ENCODE measurements around the gene CNTNAP2.
"Not testable (repeated sequence)": the region's sequence is repeated elsewhere in the genome, so short reads cannot be mapped to it uniquely, and the experiment has no call there.

Gene CNTNAP2

DNA sequence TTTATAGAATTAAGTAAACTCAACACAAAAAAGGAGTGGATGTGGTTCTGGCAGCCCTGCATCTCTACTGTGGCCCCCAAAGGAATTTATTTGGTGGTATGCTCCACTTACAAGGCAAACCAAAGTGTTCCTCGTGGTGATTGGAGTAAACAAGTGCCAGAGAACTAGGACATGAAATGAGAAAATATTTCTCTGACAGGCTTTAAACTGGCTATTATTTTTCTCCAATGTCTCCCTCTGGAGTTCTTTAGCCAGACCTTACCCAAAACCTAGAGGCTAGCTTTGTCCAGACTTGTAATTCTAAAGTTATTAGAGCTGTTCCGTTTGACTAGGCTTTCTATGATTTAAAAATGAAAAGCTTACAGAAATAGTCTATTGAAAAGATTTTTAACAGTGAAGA is 990.1 kb downstream of the CNTNAP2 start:
- DNase-seq, result no peak
- Mint-ChIP-seq H3K4me3 (no peak overlapping the region), H3K9me3 (peaks cover 2 to 18% of the 10 kb centered on the region in 2 donors), H3K27me3 (no peaks in the 10 kb centered on the region), H3K27ac (no peak overlapping the region), H3K36me3 (ENCODE audit: insufficient read depth) (no peaks in the 10 kb centered on the region), H3K4me1 (ENCODE audit: low read depth in 2 of 2) (no peaks in the 10 kb centered on the region)
- no peak for ATAC-seq (replicated peaks)

DNA sequence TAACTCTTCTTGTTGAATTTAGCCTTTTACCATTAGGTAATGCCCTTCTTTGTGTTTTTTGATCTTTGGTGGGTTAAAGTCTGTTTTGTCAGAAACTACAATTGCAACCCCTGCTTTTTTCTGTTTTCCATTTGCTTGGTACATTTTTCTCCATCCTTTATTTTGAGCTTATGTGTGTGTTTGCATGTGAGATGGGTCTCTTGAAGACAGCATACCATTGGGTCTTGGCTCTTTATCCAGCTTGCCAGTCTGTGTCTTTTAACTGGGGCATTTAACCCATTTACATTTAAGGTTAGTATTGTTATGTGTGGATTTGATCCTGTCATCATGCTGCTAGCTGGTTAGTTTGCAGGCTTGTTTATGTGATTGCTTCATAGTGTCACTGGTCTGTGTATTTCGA is 997.9 kb downstream of the CNTNAP2 start:
- H3K4me3 Mint-ChIP-seq; DNase-seq; H3K27ac Mint-ChIP-seq; H3K4me1 Mint-ChIP-seq (ENCODE audit: low read depth in 2 of 2); H3K27me3 Mint-ChIP-seq; H3K36me3 Mint-ChIP-seq (ENCODE audit: insufficient read depth); ATAC-seq (replicated peaks): not testable (repeated sequence)
- peaks cover 13 to 23% of the 10 kb centered on the region in 2 donors for H3K9me3 Mint-ChIP-seq

DNA sequence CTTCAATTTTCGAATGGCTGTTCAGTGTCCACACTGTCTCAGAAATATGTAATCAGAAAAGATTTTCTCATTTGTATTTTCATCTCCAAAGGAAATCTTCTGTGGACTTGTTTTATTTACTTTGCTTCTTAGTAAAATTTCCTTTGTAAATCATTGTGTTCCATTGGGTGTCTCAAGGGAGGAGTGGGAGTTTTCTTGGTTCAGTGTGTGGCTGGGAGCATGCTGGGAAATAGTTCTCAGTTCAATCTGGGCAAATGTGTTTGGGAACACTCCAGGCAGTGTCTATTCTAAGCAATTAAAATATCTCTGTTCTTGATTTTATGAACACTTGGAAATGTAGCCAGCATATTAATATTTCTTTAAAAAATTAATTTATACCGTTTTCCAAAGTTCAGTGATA is 1019.8 kb downstream of the CNTNAP2 start:
- H3K27ac Mint-ChIP-seq, result no peak overlapping the region
- no peak overlapping the region for H3K4me3 Mint-ChIP-seq
- H3K27me3 Mint-ChIP-seq, result no peaks in the 10 kb centered on the region

DNA sequence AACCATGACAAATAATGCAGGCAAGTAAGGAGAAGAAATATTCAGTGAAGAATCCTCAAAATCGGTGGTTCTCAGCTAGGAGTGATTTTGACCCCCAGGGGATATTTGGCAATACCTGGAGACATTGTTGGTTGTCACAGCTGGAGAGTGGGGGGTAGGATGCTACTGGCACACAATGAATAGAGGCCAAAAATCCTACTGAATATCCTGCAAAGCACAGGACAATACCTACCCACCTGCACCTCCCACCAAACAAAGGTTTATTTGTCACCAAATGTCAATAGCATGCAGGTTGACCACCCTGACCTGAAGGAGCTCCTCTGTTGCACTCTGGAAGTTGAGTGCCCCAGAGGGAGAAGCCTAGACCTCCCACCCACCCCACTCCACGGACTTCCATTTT is 1028.6 kb downstream of the CNTNAP2 start:
- Mint-ChIP-seq H3K4me1 (ENCODE audit: low read depth in 2 of 2) (no peaks in the 10 kb centered on the region), H3K27me3 (no peaks in the 10 kb centered on the region), H3K27ac (no peak overlapping the region), H3K9me3 (peaks cover 7 to 23% of the 10 kb centered on the region in 2 donors), H3K36me3 (ENCODE audit: insufficient read depth) (peaks cover 4% of the 10 kb centered on the region), H3K4me3 (no peak overlapping the region)
- DNase-seq (no peak), ATAC-seq (replicated peaks) (no peak)

More for the DNA sequence above, 1019.8 kb downstream of the CNTNAP2 start:
- DNase-seq (no peak), ATAC-seq (replicated peaks) (no peak)
- H3K36me3 Mint-ChIP-seq (ENCODE audit: insufficient read depth), result no peaks in the 10 kb centered on the region
- H3K9me3 Mint-ChIP-seq, result peaks cover 8 to 14% of the 10 kb centered on the region in 2 donors
- no peaks in the 10 kb centered on the region for H3K4me1 Mint-ChIP-seq (ENCODE audit: low read depth in 2 of 2)

DNA sequence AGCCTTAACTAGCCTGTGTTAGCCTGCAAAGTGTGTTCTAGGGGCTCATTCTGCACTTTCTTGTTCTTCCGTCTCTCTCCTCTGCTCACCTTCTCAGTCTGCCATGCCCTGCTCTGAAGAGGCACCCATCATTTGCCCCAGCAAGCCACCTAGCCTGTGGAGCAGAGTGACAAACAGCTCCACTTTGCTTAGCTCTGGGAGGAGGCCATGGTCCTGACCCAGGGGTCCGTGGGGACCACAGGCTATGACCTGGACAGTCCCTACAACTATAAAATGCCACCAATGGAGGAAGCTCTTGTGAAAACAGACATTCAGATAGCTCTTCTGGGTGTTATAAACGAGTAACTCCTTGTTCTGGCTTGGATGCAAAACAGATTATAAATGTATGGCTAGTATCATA is 1029.6 kb downstream of the CNTNAP2 start:
- H3K36me3 Mint-ChIP-seq (ENCODE audit: insufficient read depth), result peaks cover 4% of the 10 kb centered on the region
- no peak overlapping the region for H3K27ac Mint-ChIP-seq
- H3K4me1 Mint-ChIP-seq (ENCODE audit: low read depth in 2 of 2), result no peaks in the 10 kb centered on the region
- no peaks in the 10 kb centered on the region for H3K27me3 Mint-ChIP-seq
- H3K9me3 Mint-ChIP-seq, result peaks cover 5 to 19% of the 10 kb centered on the region in 2 donors
- no peak overlapping the region for H3K4me3 Mint-ChIP-seq
- DNase-seq, result no peak
- no peak for ATAC-seq (replicated peaks)

DNA sequence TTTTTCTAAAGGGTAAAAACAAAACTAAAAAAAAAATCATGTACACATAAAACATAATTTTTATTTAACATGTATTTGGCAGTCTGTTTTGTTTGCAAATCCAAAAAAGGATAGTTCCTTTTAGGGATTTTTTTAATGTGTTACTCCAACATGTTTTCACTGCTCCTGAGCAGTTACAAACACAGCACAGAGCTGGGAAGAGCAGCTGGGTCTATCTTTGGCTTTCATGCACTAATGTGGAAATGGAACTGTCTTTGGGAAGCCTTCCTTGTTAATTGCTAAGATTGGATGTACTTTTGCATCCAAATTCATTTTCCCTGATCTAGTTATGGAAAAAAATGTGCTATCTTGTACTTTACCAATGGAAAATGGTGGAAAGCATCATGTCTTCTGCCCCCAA is 1035.1 kb downstream of the CNTNAP2 start:
- H3K36me3 Mint-ChIP-seq (ENCODE audit: insufficient read depth), result no peaks in the 10 kb centered on the region
- ATAC-seq (replicated peaks) (no peak), DNase-seq (no peak)
- H3K4me1 Mint-ChIP-seq (ENCODE audit: low read depth in 2 of 2), result no peaks in the 10 kb centered on the region
- H3K27ac Mint-ChIP-seq, result no peak overlapping the region
- no peak overlapping the region for H3K4me3 Mint-ChIP-seq
- peaks cover 21 to 26% of the 10 kb centered on the region in 2 donors for H3K9me3 Mint-ChIP-seq
- H3K27me3 Mint-ChIP-seq, result no peaks in the 10 kb centered on the region

DNA sequence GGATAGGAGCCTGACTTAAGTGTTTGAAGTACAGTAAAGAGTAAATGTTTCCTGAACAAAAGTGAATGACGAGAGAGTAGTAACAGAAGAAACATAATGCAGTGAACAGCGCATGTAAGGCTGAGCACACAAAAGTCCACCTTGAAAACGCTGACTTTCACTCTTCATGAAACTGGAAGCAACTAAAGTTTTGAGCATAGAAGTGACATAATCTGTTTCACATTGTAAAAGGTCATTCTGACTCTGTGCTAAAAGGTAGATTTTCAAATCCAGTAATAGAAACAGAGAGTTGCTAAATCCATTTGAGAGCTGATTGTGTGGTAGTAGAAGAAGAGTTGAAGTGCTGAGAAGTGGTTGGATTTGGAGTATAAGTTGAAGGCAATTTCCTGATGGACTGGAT is 1037.0 kb downstream of the CNTNAP2 start:
- no peaks in the 10 kb centered on the region for H3K36me3 Mint-ChIP-seq (ENCODE audit: insufficient read depth)
- H3K27me3 Mint-ChIP-seq, result no peaks in the 10 kb centered on the region
- ATAC-seq (replicated peaks) (no peak), DNase-seq (no peak)
- H3K9me3 Mint-ChIP-seq, result peaks cover 21 to 26% of the 10 kb centered on the region in 2 donors
- no peak overlapping the region for H3K27ac Mint-ChIP-seq
- H3K4me3 Mint-ChIP-seq, result no peak overlapping the region
- H3K4me1 Mint-ChIP-seq (ENCODE audit: low read depth in 2 of 2), result no peaks in the 10 kb centered on the region

DNA sequence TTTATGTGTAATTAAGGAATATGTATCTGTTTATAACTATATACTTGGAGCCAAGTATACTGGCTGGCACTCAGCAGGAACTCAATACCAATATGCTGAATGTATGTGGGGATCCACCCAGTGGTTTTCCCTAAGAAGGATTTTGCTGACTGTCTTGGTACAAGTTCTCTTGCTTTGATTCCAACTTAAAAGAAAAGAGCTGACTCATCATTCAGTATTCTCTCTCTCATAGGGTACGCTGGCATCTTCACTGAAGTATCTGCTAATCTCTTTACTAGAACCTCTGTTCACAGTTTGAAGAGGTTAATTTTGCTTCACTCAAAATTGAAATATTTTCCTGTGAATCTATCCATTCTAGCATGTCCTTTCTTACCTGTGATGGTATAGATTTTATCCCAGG is 1044.8 kb downstream of the CNTNAP2 start:
- DNase-seq (no peak), ATAC-seq (replicated peaks) (no peak)
- no peak overlapping the region for H3K27ac Mint-ChIP-seq
- no peaks in the 10 kb centered on the region for H3K36me3 Mint-ChIP-seq (ENCODE audit: insufficient read depth)
- H3K4me1 Mint-ChIP-seq (ENCODE audit: low read depth in 2 of 2), result no peaks in the 10 kb centered on the region
- peaks cover 0 to 9% of the 10 kb centered on the region in 2 donors for H3K9me3 Mint-ChIP-seq
- no peaks in the 10 kb centered on the region for H3K27me3 Mint-ChIP-seq
- H3K4me3 Mint-ChIP-seq, result no peak overlapping the region

DNA sequence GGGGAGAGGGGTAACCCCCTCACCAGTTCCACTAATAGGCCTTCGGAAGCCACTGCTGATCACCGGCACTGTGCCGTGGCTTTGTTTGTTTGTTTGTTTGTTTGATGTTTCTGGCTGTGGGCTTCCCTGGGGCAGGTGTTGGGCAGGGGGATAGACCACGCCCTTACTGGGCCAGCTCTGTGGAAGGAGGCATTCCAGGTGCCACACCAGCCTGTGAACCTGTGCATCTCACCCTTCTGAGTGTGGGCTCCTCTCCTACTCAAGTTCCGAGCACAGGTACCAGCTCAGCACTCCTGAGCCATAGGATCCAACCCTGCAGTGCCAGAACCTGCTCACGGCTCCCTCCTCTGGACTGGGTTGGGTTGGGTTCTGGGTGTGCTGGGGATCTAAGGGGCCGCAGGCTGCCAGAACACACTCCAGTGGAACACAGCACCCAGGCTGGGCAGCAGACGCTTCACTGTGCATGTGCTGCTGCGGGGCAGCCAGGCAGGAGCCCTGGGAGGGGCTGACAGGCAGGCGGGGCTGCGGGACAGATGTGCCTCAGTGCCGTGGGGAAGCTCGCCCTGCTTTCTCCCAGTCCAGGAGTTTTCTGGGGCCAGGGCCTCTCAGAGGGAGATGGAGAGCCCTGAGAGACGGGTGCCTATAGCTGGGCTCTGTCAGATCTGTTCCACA is 1053.9 kb downstream of the CNTNAP2 start:
- Mint-ChIP-seq H3K4me1 (ENCODE audit: low read depth in 2 of 2) (no peaks in the 10 kb centered on the region), H3K27ac (no peak overlapping the region), H3K36me3 (ENCODE audit: insufficient read depth) (no peaks in the 10 kb centered on the region), H3K9me3 (peaks cover 0 to 11% of the 10 kb centered on the region in 2 donors), H3K27me3 (no peaks in the 10 kb centered on the region), H3K4me3 (no peak overlapping the region)
- DNase-seq (no peak), ATAC-seq (replicated peaks) (no peak)

DNA sequence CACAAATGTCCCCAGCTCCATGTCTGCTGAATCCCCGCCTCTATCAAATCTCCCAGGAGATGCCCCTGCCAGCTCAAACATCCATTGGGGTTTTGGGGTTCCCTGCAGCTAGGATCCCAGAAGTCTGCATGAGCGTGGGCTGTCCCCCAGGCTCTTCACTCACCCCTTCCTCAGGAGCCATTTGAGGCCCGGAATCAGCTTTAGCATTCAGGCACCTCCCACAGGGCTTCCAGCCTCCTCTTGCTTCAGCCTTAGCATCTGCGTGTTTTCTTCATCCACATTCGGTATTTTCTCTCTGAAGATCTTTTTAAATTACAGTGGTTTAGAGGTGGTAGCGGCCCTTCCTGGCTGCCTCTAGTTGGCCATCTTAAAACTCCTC is 1054.4 kb downstream of the CNTNAP2 start:
- ATAC-seq (replicated peaks), result no peak
- Mint-ChIP-seq H3K36me3 (ENCODE audit: insufficient read depth) (no peaks in the 10 kb centered on the region), H3K4me1 (ENCODE audit: low read depth in 2 of 2) (no peaks in the 10 kb centered on the region), H3K9me3 (peaks cover 0 to 10% of the 10 kb centered on the region in 2 donors), H3K27ac (no peak overlapping the region), H3K27me3 (no peaks in the 10 kb centered on the region), H3K4me3 (no peak overlapping the region)
- DNase-seq, result no peak

DNA sequence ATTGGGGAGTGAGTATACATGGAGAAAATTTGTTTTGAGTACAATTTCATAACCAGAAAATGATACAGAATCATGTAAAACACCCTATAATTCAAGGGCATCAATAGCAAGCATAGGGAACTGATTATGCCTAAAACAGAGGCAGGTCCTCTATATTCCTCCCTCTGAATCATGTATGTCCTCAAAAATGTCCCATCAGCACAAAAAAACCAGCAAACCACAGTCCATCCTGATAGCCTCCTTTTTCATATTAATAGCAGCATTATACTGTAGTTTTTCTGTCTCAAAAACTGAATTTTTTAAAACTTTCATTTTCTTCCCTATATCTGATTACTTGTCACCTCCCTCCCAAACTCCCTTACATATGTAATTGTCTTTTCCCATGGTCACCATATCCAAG is 1057.3 kb downstream of the CNTNAP2 start:
- ATAC-seq (replicated peaks) (no peak), DNase-seq (no peak)
- H3K4me1 Mint-ChIP-seq (ENCODE audit: low read depth in 2 of 2), result no peaks in the 10 kb centered on the region
- H3K27me3 Mint-ChIP-seq, result no peaks in the 10 kb centered on the region
- H3K27ac Mint-ChIP-seq, result no peak overlapping the region
- H3K4me3 Mint-ChIP-seq, result no peak overlapping the region
- H3K36me3 Mint-ChIP-seq (ENCODE audit: insufficient read depth), result no peaks in the 10 kb centered on the region
- H3K9me3 Mint-ChIP-seq, result peaks cover 0 to 8% of the 10 kb centered on the region in 2 donors

DNA sequence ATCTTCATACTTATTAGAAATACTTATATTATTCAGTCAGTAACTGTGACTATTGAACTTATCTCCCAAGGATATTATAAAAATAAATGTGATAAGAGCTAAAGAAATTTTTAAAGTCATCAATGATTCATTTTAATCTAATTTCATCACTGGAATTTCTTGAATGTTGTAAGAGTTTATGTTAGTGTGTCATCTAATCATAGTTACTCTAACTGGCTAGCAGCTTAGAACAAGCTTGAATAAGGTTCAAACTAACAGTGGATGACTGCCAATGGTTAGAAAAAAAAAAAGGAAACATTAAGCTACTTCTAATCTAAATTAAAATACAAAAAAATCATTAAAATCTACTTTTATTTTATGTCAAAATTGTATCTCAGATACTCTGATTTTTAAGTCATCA is 1066.3 kb downstream of the CNTNAP2 start:
- peaks cover 6% of the 10 kb centered on the region for H3K36me3 Mint-ChIP-seq (ENCODE audit: insufficient read depth)
- no peaks in the 10 kb centered on the region for H3K27me3 Mint-ChIP-seq
- no peak for ATAC-seq (replicated peaks)
- no peaks in the 10 kb centered on the region for H3K4me1 Mint-ChIP-seq (ENCODE audit: low read depth in 2 of 2)
- peaks cover 12 to 26% of the 10 kb centered on the region in 2 donors for H3K9me3 Mint-ChIP-seq
- H3K27ac Mint-ChIP-seq, result no peak overlapping the region
- DNase-seq, result no peak
- no peak overlapping the region for H3K4me3 Mint-ChIP-seq

DNA sequence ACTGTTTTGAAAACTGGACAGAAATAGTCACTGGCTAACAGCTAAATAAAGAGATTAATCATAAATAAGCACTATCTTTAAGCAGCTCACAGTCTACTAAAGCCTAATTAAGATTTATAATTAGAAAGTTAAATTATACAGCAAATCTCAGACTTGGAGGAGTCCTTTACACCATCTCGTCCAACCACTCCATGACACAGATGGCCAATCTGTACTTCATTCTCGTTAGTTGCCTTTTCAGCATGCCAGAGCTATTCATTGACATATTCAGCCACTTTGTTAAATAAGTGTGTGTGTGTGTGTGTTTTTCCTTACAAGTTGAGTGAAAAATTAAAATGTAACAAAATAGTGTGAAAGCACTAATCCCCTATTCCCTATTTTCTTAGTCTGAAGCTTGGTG is 1066.7 kb downstream of the CNTNAP2 start:
- no peaks in the 10 kb centered on the region for H3K27me3 Mint-ChIP-seq
- DNase-seq, result no peak
- no peak overlapping the region for H3K27ac Mint-ChIP-seq
- no peak overlapping the region for H3K4me3 Mint-ChIP-seq
- H3K9me3 Mint-ChIP-seq, result peaks cover 12 to 30% of the 10 kb centered on the region in 2 donors
- H3K4me1 Mint-ChIP-seq (ENCODE audit: low read depth in 2 of 2), result no peaks in the 10 kb centered on the region
- ATAC-seq (replicated peaks), result no peak
- H3K36me3 Mint-ChIP-seq (ENCODE audit: insufficient read depth), result peaks cover 6% of the 10 kb centered on the region

DNA sequence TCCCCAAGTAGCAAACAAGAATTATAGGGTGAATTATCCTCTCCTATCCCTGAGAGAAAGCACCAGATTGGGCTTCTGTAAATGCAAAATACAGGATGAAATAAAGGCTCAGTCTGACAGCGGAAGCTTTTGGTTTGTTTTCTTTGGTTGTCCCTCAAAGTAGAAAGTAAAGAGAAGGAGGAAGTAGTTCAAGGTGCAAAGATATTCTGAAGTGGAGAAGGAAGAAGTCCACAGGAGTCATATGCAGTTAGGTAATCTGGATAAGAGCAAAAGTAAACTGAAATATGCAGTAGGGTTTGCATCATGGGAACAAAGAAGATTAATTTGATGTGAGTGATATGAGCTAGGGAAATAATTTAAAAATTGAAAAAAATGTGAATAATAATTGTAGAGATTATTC is 1071.9 kb downstream of the CNTNAP2 start:
- Mint-ChIP-seq H3K27me3 (no peaks in the 10 kb centered on the region), H3K9me3 (peaks cover 8 to 34% of the 10 kb centered on the region in 2 donors), H3K27ac (no peak overlapping the region), H3K4me1 (ENCODE audit: low read depth in 2 of 2) (no peaks in the 10 kb centered on the region), H3K4me3 (no peak overlapping the region), H3K36me3 (ENCODE audit: insufficient read depth) (peaks cover 4% of the 10 kb centered on the region)
- DNase-seq (no peak), ATAC-seq (replicated peaks) (no peak)

DNA sequence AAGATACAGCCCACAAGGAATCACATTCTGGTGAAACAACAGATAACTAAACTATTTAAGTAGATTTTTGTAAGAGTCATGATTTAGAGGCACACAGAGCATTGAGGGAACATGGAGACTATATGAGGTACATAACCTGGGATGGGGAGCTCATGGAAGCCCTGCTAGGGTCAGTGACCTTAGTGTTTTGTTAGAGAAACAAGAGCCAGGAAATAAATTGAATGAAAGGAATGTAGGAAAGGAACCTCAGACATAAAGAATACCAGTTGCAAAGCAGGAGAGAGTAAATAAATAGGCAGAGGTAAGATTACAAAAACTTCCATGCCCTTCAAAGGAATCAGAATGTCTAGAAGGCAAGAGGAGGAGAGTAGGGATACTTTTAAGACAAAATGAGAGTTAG is 1076.9 kb downstream of the CNTNAP2 start:
- Mint-ChIP-seq H3K9me3 (peaks cover 4 to 10% of the 10 kb centered on the region in 2 donors), H3K4me1 (ENCODE audit: low read depth in 2 of 2) (no peaks in the 10 kb centered on the region), H3K4me3 (no peak overlapping the region), H3K27me3 (no peaks in the 10 kb centered on the region), H3K27ac (no peak overlapping the region), H3K36me3 (ENCODE audit: insufficient read depth) (no peaks in the 10 kb centered on the region)
- ATAC-seq (replicated peaks), result no peak
- DNase-seq, result no peak

All from effector memory CD8-positive, alpha-beta T cell (primary cell).